NCI-H774 (cell line): ENCODE data around the gene NME3.
"Not testable (repeated sequence)": the region's sequence is repeated elsewhere in the genome, so short reads cannot be mapped to it uniquely, and the experiment has no call there.

ENCODE experiments used
- DNase-seq: peaks from one replicate; lab custom pipeline; 2025; lab: John Stamatoyannopoulos, UW

The NME3 gene

GRCh38 chr16:1747934-1748333 lies 23.4 kb downstream of the NME3 start:
- no peak for DNase-seq

DNA sequence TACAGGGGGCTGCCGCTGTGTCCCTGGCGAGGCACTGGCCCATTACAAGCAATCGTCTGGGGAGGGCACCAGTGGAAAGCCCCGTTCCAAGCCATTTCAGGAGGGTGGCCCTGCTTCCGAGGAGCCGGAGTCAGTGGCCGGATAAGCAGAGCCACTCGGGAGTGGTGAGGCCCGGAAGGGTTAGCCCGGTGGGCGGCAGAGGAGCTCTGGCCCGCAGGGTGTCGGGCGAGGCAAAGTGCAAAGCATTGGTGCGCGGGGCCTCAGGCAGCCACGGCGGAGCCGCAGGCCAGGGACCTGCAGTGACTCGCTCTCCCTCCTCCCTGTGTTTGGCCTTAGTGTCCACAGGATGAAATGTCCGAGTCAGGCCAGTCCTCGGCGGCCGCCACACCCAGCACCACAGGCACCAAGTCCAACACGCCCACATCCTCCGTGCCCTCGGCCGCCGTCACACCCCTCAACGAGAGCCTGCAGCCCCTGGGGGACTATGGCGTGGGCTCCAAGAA lies 24.6 kb downstream of the NME3 start:
- DNase-seq, result no peak

DNA sequence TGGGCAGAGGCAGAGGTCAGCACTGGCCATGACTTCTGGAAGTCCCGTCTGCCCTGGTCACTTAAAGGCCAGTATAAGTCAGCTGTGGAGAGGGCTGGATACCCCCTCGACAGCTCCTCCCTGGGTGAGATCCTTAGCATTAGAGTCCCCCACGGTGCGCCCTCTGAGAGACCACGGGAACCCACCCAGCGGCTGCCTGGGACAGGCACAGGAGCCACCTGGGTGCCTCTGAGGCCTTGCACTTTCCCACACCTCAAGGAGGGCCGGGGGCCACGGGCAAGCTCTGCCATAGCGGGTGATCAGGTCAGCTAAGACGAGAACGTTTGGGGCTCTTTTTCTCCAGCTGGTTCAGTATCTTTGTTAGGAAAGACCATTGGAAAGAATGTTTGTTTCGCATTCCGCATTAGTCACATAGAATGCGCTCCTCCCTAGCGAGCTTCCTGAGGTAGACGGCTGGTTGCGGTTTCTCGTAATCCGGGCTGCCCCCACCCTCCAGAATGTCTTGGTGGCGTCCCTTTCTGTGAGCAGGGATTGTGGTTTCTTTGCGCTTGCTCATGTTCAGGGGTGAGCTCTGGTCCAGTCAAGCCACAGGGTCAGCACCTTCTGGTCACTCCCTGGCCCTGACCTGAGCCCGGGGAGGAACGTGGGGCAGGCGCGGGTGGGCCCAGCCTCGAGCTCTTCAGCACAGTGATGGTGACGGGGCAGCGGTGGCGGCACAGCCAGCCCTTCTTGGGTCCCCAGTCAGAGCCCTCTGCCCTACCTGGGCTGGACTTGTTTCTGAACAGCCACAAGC lies 25.2 kb downstream of the NME3 start:
- DNase-seq, result no peak

DNA sequence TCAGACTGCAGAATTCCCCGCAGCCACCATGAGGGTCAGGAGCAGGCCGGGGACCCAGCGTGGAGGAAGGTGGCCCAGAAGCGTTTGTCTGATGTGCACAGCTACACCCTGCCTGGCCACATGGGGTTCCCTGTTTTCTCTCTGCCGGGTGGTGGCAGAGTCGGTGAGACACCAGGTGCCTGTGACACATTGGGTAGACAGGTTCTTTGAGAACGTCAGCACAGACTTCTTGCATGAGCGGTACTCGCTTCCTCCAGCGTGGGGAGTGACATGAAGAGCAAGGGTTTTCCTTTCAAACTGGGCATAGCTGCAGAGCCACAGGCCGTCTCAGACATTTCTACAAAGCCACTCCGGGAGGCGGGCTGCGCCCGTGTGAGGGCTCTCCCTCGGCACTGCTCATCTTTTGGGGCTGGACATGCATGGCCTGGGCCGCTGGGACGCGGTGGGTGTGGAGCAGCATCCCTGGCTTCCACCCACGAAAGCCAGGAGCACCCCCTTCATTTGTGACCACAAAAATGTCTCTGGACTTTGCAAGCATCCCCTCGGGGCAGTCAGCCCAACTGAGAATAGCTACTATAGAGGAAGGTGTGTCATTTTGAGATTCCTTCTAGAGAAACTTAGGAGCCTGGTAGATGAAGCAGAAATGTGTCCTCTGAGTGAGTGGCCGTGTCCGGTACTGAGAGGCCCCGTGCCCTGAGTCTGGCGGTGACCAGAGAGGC lies 26.0 kb downstream of the NME3 start:
- no peak for DNase-seq

DNA sequence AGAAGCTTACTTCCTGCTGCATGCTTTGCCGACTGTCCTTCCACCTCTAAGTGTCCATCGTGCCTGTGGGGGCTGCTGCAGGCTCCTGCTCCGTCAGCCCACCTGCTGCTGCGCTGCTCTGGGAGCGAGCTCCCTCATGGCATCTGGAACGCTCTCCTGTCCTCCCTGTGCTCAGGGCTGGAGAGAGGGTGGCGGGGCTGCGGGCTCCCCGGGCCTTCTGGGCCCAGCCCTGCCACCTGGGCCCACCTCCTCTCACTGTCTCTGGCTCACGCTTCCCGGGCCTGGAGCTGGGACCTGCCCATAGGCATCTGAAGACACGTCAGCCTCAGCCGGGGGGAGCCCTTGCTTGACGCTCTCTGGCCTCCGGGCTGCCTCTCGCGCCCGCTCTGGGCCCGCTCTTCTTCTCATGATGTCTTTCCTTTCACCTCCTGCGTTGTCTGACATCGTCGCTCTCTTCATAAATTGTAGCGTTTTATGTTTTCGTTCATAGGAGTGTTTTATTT lies 27.0 kb downstream of the NME3 start:
- no peak for DNase-seq

DNA sequence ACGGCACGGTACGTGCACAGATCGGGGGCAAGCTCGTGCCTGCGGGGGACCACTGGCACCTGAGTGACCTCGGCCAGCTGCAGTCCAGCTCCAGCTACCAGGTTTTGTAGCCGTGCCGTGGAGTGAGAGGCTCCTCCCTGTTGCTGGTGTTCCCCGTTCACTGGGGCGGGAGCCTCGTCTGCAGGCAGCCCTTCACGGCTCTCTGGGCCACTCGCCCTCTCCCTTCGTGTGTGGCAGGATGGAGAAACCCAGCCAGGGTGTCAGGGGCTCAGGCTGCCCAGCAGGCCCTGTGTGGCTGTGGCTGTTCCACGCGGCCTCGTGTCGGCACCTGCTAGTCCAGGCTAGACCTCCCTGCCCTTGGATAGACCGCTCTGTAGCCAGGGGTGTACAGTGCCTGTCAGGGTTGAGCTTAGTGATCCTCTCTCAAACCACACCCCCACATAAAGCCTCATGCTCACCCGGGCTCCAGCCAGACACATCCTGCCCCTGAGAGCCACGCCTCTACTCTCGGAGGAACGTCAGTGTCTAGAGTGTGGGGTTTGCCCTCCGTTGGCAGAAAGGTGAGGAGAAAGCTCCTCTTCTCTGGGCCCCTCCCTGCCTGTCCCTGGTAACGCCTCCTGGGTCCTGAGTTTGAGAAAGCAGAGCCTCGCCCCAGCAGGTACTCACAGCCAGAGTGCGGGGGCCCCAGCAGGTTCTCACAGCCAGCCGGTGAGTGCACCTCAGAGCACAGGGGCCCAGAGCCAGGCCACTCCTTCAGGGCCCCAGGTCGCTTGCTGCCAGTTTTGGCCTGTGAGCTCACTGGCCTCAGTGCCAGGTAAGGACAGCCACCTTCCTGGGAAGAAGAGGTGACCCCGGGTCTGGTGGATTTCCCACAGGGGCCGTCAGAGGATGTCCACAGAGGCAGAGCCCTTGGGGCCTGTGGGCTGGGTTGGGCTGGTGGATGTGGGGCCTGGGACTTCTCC lies 27.7 kb downstream of the NME3 start:
- DNase-seq, result no peak

- DNase-seq, result no peak
Observed at GRCh38 chr16:1741553-1742165, 29.7 kb downstream of the NME3 start.

DNA sequence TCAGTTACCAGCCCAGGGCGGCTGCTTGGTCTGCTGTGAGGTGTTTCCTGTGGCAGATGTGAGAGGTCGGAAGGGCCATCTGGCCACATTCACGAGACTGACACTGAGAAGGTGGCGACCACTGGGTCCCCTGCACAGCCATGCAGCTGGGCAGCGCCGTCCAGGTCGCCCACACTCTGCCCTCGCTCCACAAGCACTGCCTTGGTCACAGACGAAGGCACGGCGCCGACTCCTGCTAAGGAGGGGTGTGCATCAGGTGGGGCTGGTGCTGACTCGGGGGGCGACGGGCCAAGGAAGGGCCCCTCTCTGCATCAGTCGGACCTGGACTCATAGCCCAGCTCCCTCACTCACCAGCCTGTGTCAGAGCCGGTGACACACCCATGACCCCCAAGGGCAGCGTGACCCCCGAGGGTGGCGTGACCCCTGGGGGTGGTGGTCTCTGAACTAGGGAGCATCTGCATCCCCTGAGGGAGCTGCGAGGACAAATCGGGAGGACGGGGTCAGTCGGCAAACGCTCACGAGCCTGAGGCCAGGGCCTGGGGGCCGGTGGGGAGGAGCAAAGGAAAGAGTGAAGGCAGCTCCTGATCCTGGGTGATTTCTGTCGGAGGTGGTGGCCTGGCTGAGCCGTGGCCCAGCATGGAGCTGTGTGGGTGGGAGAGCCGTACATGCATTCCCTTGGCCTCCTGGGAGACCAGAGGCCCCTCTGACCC lies 30.4 kb downstream of the NME3 start:
- no peak for DNase-seq

DNA sequence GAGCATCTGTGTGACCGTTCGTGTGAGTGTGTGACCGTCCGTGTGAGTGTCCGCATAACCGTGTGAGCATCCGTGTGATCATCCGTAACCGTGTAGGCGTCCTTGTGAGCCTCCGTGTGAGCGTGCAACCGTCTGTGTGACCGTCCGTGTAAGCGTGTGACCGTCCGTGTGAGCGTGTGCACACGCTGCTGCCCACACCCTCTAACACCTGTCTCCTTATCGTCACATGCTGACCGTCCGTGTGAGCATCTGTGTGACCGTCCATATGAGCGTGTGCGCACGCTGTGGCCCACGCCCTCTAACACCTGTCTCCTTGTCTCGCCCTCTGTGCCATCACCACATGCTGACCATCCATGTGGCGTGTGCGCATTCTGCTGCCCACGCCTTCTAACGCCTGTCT lies 31.1 kb downstream of the NME3 start:
- no peak for DNase-seq

DNA sequence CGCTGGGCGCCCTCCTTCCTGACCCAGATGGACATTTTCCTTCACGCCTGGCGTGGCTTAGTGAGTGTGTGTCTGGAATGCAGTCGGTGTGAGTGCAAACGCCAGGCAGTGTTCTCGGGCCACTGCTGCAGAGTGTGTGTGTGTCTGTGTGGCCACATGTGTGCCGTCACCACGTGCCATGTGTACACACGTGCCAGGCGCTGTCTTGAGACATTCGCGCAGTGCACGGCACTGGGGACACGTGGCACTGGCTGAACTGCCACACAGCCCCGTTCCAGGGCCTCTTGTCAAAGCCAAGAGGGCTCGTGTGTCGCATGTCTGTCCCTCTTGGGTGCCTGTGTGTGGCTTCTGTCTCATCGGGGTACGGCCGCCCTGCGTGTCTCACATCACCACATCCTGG lies 36.5 kb downstream of the NME3 start:
- no peak for DNase-seq

- DNase-seq, result no peak
Observed at GRCh38 chr16:1734123-1734522, 37.2 kb downstream of the NME3 start.

DNA sequence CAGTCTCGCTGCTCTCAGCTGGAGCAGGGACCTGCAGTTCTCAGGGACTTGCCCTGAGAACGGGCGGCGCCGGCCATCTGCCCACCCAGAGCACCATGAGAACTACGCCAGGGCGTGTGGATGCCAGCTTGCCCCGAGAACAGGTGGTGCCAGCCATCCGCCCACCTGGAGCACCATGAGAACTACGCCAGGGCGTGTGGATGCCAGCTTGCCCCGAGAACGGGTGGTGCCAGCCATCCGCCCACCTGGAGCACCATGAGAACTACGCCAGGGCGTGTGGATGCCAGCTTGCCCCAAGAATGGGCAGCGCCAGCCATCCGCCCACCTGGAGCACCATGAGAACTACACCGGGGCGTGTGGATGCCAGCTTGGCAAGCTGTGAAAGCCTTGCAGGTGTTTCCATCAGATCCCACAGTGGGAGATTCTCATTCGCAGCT lies 38.8 kb downstream of the NME3 start:
- not testable (repeated sequence) for DNase-seq

DNA sequence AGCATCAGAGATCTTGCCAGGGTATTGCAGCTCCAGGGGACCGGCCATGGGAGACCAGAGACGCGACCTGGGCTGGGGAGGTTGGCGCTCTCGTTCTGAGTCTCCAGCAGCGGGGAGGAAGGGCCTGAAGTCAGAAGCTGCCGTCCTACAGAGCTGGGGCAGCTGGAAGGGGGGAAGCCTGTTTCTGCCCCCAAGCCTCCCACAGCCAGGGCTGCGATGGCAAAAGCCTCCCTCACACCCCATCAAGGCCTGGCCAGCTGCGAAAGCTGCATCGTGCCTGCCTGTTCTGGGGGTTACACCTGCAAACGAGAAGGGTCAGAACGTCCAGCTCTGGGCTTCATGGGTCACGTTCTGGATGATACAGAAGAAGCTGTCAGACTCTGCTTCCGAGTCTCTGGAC lies 39.3 kb downstream of the NME3 start:
- no peak for DNase-seq

DNA sequence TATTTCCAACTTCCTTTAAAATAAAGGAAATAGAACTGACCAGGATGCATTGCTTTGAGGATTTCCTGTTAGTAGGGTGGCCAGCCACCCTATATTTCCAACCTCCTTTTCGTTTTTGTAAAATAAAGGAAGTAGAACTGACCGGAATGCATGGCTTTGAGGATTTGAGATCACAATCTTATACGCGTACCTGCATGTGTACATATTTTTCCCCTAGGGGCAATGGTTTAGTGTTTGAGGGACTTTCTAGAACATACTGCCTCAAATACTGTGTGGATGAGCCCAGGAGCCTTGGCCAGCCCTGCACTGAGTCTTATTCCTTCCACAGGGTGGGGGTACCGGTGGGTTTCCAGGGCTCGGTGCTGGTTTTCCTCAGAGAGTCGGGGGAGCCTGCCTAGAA lies 39.7 kb downstream of the NME3 start:
- DNase-seq, result no peak

GRCh38 chr16:1731073-1731472 lies 40.3 kb downstream of the NME3 start:
- DNase-seq, result no peak

DNA sequence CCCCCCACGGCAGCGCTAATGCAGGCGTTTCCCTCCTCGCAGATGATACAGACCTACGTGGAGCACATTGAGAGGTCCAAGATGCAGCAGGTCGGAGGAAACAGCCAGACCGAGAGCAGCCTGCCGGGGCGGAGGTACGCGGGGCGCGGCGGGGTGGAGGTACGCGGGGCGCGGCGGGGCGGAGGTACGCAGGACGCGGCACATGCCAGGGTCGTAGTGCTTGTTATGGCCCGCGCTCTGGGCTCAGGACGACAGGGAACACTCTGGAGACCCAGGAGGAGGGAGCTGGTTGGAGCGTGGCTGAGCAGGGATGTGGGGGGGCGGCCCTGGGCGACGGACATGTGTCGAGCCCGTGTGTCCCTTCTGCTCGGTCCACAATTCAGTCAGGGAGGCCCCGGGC lies 41.9 kb downstream of the NME3 start:
- no peak for DNase-seq

DNA sequence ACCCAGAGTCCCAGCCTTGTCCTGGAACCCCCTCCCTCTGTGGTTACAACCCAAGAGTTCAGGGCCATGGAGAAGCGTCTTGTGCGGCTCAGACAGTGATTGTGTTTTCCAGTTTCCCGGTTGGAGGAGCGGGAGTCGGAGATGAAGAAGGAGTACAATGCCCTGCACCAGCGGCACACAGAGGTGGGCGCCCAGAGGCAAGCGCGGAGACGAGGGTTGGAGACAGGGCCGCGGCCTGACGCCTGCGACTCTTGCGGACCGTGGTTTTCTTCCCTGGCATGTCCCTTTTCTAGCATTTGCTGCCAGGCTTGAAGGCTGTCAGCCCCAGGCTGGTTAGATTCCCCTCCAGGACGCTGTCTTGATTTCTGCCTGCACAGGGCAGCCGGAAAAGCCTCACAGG lies 42.3 kb downstream of the NME3 start:
- DNase-seq, result no peak

DNA sequence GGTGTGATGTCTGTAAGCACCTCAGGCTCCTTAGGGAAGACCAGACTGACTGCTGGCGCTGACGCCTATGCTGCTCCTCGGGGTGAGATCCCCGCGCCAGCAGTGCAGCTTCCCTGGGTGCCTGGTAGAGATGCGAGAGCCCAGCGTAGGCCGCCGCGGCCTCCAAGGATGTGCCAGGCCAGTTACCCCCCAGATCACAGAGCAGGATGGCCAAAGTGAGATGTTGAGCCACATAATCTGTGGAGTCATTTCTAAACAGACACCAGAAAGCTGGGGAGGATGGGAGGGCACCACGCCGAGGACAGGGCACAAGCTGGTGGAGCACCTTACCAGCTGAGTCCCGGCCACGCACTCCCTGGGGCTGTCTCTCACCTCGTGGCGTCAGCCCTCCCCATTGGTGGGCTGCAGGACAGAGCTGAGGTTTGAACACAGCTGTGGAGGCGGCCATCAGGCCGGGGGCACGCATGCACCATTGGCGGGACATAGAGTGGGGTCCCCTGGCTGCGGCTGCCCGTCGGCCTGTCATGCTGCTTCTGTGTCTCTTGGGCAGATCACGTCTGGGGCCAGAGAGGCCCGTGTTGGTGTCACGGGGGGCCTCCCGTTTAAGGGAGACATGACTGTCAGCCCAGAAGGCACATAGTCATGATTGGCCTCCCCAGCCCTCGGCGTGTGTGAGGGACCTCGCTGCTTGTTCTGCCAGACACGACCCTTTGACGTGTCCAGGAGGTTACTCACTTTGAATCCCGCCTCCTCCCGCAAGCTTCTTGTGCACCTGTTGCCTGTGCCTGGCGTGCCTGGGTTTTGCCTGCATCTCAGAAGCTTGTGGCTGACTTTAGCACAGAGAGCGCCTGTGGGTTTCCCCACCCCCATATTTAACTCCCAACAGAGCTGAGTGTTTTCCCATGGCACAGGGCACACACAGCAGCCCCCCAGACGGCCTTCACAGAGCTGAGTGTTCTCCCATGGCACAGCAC lies 43.4 kb downstream of the NME3 start:
- DNase-seq, result no peak

GRCh38 chr16:1726661-1727502 lies 44.5 kb downstream of the NME3 start:
- DNase-seq, result no peak
